ENCODE results near the gene RBM19.

DNA sequence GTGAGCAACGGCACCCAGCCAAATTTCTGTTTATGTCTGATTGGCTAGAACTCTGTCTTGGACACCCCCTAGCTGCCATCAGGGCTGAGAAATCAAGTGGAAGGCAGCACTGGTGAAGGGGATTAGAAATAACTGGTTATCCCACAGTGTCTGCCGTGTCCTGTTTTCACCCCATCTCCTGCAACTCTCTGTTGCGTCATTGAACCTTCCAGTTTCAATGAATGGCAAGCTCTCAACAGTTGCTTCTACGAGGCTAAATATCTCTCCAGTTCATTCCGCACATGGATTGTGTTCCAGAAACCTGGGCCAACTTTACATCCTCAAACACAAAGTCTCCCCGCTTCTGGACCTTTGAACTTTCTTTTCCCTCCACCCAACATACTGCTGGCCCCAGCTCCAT is 173.7 kb downstream of the RBM19 start:
- TF ChIP-seq EZH2 (optimal IDR thresholded peaks at IDR 0.05; ENCODE audit: low read depth, low read length) (no peak), EZH2phosphoT487 (IDR thresholded peaks at IDR 0.05; ENCODE audit: low read length) (no peak)
- TF ChIP-seq, protein P1, sequence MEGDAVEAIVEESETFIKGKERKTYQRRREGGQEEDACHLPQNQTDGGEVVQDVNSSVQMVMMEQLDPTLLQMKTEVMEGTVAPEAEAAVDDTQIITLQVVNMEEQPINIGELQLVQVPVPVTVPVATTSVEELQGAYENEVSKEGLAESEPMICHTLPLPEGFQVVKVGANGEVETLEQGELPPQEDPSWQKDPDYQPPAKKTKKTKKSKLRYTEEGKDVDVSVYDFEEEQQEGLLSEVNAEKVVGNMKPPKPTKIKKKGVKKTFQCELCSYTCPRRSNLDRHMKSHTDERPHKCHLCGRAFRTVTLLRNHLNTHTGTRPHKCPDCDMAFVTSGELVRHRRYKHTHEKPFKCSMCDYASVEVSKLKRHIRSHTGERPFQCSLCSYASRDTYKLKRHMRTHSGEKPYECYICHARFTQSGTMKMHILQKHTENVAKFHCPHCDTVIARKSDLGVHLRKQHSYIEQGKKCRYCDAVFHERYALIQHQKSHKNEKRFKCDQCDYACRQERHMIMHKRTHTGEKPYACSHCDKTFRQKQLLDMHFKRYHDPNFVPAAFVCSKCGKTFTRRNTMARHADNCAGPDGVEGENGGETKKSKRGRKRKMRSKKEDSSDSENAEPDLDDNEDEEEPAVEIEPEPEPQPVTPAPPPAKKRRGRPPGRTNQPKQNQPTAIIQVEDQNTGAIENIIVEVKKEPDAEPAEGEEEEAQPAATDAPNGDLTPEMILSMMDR (IDR thresholded peaks at IDR 0.05; ENCODE audit: low read length) = no peak
